HCT116 (cell line): ENCODE measurements around the gene FREY1. TPM values are rescaled to one million over a fixed set of nuclear protein-coding genes. Genes with fewer than 3 reads are reported as not detected.

Experiments
- ATAC-seq: fragments of 200-7000 bp; cut with Tn5 transposase; 2 replicates; pipeline ENCODE4 v1.9.1; 2020; ENCODE audit warnings: mild to moderate bottlenecking, moderate library complexity
- BruUV-seq: library from RNA; stranded (reverse); fragments of 400-500 nt; replicated peaks from 2 replicates; lab custom pipeline; 2021; lab: Mats Ljungman, UMichigan
- CTCF ChIA-PET: fragments of 300-600 bp; sonication (Branson Sonifier 250); formaldehyde crosslinking; loops from one replicate; lab custom pipeline; 2021; ENCODE audit warnings: antibody characterized with exemption; lab: Charles Lee
- POLR2A ChIA-PET: fragments of 300-600, 350-600 bp; sonication (Branson Sonifier 250); formaldehyde crosslinking; loops from one replicate; lab custom pipeline; 2021; ENCODE audit warnings: antibody characterized with exemption; lab: Charles Lee
- RAD21 ChIA-PET, 2 experiments: fragments of 300-600 bp; sonication (Branson Sonifier 250); formaldehyde crosslinking; loops; one replicate each; lab custom pipeline; 2023; ENCODE audit warnings: low total read pairs in 2 of 2; ENCODE audit not compliant: uncharacterized antibody in 2 of 2, unreplicated experiment in 2 of 2, low non-redundant PET in 1 of 2; lab: Charles Lee
- DNase-seq: peaks from one replicate; pipeline ENCODE4 v3.0.0-alpha.2; 2010; ENCODE audit warnings: low read depth, low spot score
- H2AFZ ChIP-seq: fragments of 200-600 bp; shearing (Covaris generic), sonication (generic); 2 replicates; pipeline ENCODE4 v1.6.1; 2017; ENCODE audit warnings: low read depth, mixed run types, mixed read lengths, antibody characterized with exemption, low read length; ENCODE audit not compliant: poor library complexity, severe bottlenecking
- H3K27ac ChIP-seq: 2 replicates; pipeline ENCODE4 v1.5.1; 2012; ENCODE audit warnings: low read depth, low read length
- H3K27me3 ChIP-seq: fragments of 200-600 bp; sonication (generic); 2 replicates; pipeline ENCODE4 v1.6.1; 2016; ENCODE audit warnings: mixed run types, low read length, mixed read lengths; ENCODE audit not compliant: insufficient read depth
- H3K36me3 ChIP-seq, 2 experiments: fragments of 200-500 bp in 1 of 2; fragments of 200-600 bp in 1 of 2; sonication (Bioruptor generic) in 1 of 2; sonication (generic) in 1 of 2; 2 replicates each; pipeline versions ENCODE4 v1.5.1 to v1.6.1; 2014 to 2016; ENCODE audit warnings: low read length in 2 of 2, inconsistent platforms in 1 of 2, mixed read lengths in 1 of 2, mixed run types in 1 of 2; ENCODE audit not compliant: insufficient read depth in 2 of 2, control insufficient read depth in 1 of 2
- H3K4me1 ChIP-seq, 2 experiments: fragments of 200-600 bp in 1 of 2; sonication (generic) in 1 of 2; 2 replicates each; pipeline versions ENCODE4 v1.5.1 to v1.6.1; 2012 to 2017; ENCODE audit warnings: low read length in 2 of 2, inconsistent platforms in 1 of 2, mild to moderate bottlenecking in 1 of 2, mixed read lengths in 1 of 2, mixed run types in 1 of 2, moderate library complexity in 1 of 2; ENCODE audit not compliant: insufficient read depth in 2 of 2, control insufficient read depth in 1 of 2
- H3K4me2 ChIP-seq: fragments of 200-600 bp; sonication (generic); 2 replicates; pipeline ENCODE4 v1.6.1; 2017; ENCODE audit warnings: mixed run types, low read length, mixed read lengths
- H3K4me3 ChIP-seq, 2 experiments: fragments of 200-600 bp in 1 of 2; sonication (generic) in 1 of 2; replicated peaks in 1 of 2; 2 replicates each; pipeline ENCODE4 v1.5.1; 2011 to 2016; ENCODE audit warnings: low read length in 2 of 2, control low read depth in 1 of 2, low read depth in 1 of 2, mild to moderate bottlenecking in 1 of 2, mixed read lengths in 1 of 2, mixed run types in 1 of 2
- H3K79me2 ChIP-seq: fragments of 200-600 bp; sonication (generic); 2 replicates; pipeline ENCODE4 v1.6.1; 2017; ENCODE audit warnings: mild to moderate bottlenecking, mixed run types, low read length, moderate library complexity, mixed read lengths; ENCODE audit not compliant: insufficient read depth
- H3K9ac ChIP-seq: fragments of 200-600 bp; sonication (generic); 2 replicates; pipeline ENCODE4 v1.6.1; 2016; ENCODE audit warnings: low read length, mixed read lengths
- H3K9me2 ChIP-seq: fragments of 200-600 bp; sonication (generic), shearing (Covaris generic); 2 replicates; pipeline ENCODE4 v1.6.1; 2017; ENCODE audit warnings: mixed run types, mild to moderate bottlenecking, moderate library complexity; ENCODE audit not compliant: insufficient read depth
- H3K9me3 ChIP-seq, 2 experiments: fragments of 200-500 bp in 1 of 2; fragments of 200-600 bp in 1 of 2; sonication (Bioruptor generic) in 1 of 2; sonication (generic) in 1 of 2; 2 replicates each; pipeline ENCODE4 v1.6.1; 2014 to 2017; ENCODE audit warnings: low read length in 2 of 2, mixed read lengths in 2 of 2, inconsistent platforms in 1 of 2, low read depth in 1 of 2, mild to moderate bottlenecking in 1 of 2, mixed run types in 1 of 2, moderate library complexity in 1 of 2; ENCODE audit not compliant: control insufficient read depth in 1 of 2, insufficient read depth in 1 of 2
- H4K20me1 ChIP-seq: fragments of 200-600 bp; sonication (generic), shearing (Covaris generic); 2 replicates; pipeline ENCODE4 v1.6.1; 2017; ENCODE audit warnings: mixed run types, mild to moderate bottlenecking, moderate library complexity; ENCODE audit not compliant: insufficient read depth
- EZH2 ChIP-seq: fragments of 200-600 bp; sonication (generic); IDR thresholded peaks from 2 replicates; pipeline ENCODE4 v1.6.1; 2017; ENCODE audit warnings: antibody characterized with exemption, mixed run types
- EZH2phosphoT487 ChIP-seq: fragments of 200-600 bp; IDR thresholded peaks from 2 replicates; pipeline ENCODE4 v1.6.1; 2018; ENCODE audit warnings: antibody characterized with exemption, borderline replicate concordance
- POLR2AphosphoS5 ChIP-seq: IDR thresholded peaks from 2 replicates; pipeline ENCODE4 v1.6.1; 2011; ENCODE audit warnings: mild to moderate bottlenecking, low read depth, low read length, moderate library complexity
- RAD21 ChIP-seq: IDR thresholded peaks from 2 replicates; pipeline ENCODE4 v1.6.1; 2012; ENCODE audit warnings: low read depth, mild to moderate bottlenecking
- SP1 ChIP-seq: IDR thresholded peaks from 2 replicates; pipeline ENCODE4 v1.6.1; 2012; ENCODE audit warnings: low read depth
- intact Hi-C: fragments of 100-400 bp; cut with micrococcal nuclease; formaldehyde crosslinking; loops from 2 replicates; pipeline ENCODE4 v1.10.0; 2022
- total RNA-seq: library from RNA; stranded (reverse); gene quantifications from one replicate; pipeline ENCODE4 v1.2.1, GENCODE V29; 2021; ENCODE audit not compliant: unreplicated experiment
- TF ChIP-seq, protein P1 (sequence below), 3 experiments: fragments of 200-600 bp in 1 of 3; sonication (generic) in 1 of 3; IDR thresholded peaks in 2 of 3; conservative IDR thresholded peaks in 1 of 3; 2 replicates each; pipeline ENCODE4 v1.5.1; 2012 to 2017; ENCODE audit warnings: low read depth in 2 of 3, low read length in 2 of 3, antibody characterized with exemption in 1 of 3, borderline replicate concordance in 1 of 3, control low read depth in 1 of 3, mild to moderate bottlenecking in 1 of 3, mixed read lengths in 1 of 3, mixed run types in 1 of 3, moderate library complexity in 1 of 3; ENCODE audit not compliant: insufficient read depth in 1 of 3

FREY1 gene
- total RNA-seq, 1 experiment from 2014 or later, result 0.96 TPM

DNA sequence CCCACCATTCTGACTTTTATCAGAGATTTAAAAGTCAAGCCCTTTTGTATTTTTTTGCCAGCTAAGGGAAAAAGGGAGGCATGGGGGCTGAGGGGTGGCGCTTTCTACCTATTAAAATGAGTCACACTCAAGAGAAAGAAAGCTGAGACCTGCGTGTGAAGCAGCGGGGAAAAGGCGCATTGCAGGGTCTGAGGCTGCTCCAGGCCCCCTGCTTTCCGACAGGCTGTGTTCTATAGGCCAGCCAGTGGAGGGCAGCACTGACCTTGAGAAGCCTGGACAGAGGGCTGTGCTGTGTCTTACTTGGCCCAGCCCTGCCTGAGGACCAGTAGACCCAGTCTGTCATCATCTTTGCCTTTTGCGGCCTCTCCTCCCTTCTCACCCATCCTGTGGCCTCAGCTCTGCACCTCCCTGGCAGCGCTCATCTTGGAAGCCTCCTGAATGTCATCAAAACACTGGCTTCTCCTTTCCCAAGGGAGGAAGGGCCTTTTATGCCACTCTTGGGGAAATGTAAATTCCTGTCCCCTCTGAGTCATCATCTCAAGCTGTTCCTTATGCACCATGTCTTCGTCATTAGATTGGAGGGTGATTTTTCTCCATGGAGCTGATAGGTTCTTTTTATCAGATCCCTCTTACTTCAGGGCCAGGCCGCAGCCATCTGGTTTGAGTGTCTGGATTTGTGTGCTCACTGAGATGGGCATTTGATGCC is 34.3 kb downstream of the FREY1 start:
- DNase-seq (peak; percentile 41), ATAC-seq (peak; percentile 99)
- H3K9me2 ChIP-seq, result no peaks in the 10 kb centered on the region
- H3K4me2 ChIP-seq, result no peak overlapping the region
- no peaks in the 10 kb centered on the region for H3K9me3 ChIP-seq
- no peaks in the 10 kb centered on the region for H4K20me1 ChIP-seq
- ChIA-PET CTCF (interaction anchor here (0.8 to 2.1 kb wide), 11 partner anchors 15 to 442 kb away, joined by 3 to 29 read pairs (median 4); no protein-coding TSS in a partner anchor), RAD21 (interaction anchor here in 1 of 2 experiments (1.0 kb wide), 1 partner anchor 134 kb away, joined by 3 read pairs; no protein-coding TSS in a partner anchor), POLR2A (interaction anchor here (1.2 kb wide), 1 partner anchor 15 kb away, joined by 3 read pairs; no protein-coding TSS in a partner anchor)
- BruUV-seq, result no TSS peak
- H3K36me3 ChIP-seq, result peaks cover 9 to 22% of the 10 kb centered on the region in 2 experiments; a peak in 2 of 4 replicates
- H3K4me3 ChIP-seq, result no peak overlapping the region
- H2AFZ ChIP-seq, result no peak overlapping the region
- H3K27ac ChIP-seq, result no peak overlapping the region
- no peak overlapping the region for H3K9ac ChIP-seq
- H3K4me1 ChIP-seq, result peaks cover 0 to 4% of the 10 kb centered on the region in 2 experiments; a peak in 1 of 4 replicates
- intact Hi-C loops, result loop anchor here (1.0 to 2.0 kb wide), 2 partner anchors 133 to 442 kb away; no protein-coding TSS in a partner anchor
- H3K79me2 ChIP-seq, result no peaks in the 10 kb centered on the region
- TF ChIP-seq SP1 (no peak), RAD21 (peak; percentile 84)
- TF ChIP-seq, protein P1, sequence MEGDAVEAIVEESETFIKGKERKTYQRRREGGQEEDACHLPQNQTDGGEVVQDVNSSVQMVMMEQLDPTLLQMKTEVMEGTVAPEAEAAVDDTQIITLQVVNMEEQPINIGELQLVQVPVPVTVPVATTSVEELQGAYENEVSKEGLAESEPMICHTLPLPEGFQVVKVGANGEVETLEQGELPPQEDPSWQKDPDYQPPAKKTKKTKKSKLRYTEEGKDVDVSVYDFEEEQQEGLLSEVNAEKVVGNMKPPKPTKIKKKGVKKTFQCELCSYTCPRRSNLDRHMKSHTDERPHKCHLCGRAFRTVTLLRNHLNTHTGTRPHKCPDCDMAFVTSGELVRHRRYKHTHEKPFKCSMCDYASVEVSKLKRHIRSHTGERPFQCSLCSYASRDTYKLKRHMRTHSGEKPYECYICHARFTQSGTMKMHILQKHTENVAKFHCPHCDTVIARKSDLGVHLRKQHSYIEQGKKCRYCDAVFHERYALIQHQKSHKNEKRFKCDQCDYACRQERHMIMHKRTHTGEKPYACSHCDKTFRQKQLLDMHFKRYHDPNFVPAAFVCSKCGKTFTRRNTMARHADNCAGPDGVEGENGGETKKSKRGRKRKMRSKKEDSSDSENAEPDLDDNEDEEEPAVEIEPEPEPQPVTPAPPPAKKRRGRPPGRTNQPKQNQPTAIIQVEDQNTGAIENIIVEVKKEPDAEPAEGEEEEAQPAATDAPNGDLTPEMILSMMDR (IDR thresholded peaks at IDR 0.05 in 2 of 3, conservative IDR thresholded peaks at IDR 0.05 in 1 of 3; ENCODE audit: borderline replicate concordance in 1 of 3, insufficient read depth in 1 of 3, low read depth in 2 of 3, low read length in 2 of 3), result peak; percentile 53 to 87 (median 77); a peak in 5 of 6 replicates
- TF ChIP-seq, all 23 proteins: peak for 2
- H3K27me3 ChIP-seq, result no peaks in the 10 kb centered on the region

DNA sequence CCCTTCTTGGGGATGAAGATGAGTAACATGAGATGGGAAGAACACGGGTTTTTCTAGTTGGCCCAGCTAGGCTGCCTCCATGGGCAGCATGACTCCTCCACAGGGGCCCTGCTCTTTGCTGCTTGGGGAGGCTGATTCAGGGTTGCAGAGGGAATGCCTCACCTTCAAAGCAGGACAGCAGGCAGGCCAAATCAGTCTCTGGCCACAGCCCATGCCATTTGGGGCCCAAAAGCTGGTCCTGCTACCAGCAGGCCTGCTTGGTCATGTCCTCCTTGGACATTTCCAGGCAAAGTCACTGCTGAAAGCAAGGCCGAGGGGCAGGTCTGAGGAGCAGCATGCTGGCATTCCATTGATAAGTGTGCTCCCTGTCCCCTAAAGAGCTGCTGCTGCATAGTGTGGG is 35.4 kb downstream of the FREY1 start:
- no peak overlapping the region for H3K4me2 ChIP-seq
- POLR2A ChIA-PET, result no interaction called here
- no TSS peak for BruUV-seq
- H3K4me3 ChIP-seq, result no peak overlapping the region
- RAD21 ChIA-PET, result no interaction called here
- no peaks in the 10 kb centered on the region for H3K27me3 ChIP-seq
- ATAC-seq (no peak), DNase-seq (no peak)
- H3K9me2 ChIP-seq, result no peaks in the 10 kb centered on the region
- H3K9me3 ChIP-seq, result no peaks in the 10 kb centered on the region
- CTCF ChIA-PET, result interaction anchor here (0.8 to 2.1 kb wide), 6 partner anchors 21 to 372 kb away, joined by 3 to 6 read pairs (median 4); no protein-coding TSS in a partner anchor
- TF ChIP-seq EZH2phosphoT487, result no peak
- no peak for TF ChIP-seq RAD21
- TF ChIP-seq EZH2, result no peak
- no peak for TF ChIP-seq POLR2AphosphoS5
- TF ChIP-seq, protein P1 (IDR thresholded peaks at IDR 0.05 in 2 of 3, conservative IDR thresholded peaks at IDR 0.05 in 1 of 3; ENCODE audit: borderline replicate concordance in 1 of 3, insufficient read depth in 1 of 3, low read depth in 2 of 3, low read length in 2 of 3), result no peak
- H3K9ac ChIP-seq, result no peak overlapping the region
- H3K27ac ChIP-seq, result no peak overlapping the region
- H3K36me3 ChIP-seq, result peaks cover 9 to 23% of the 10 kb centered on the region in 2 experiments; a peak in 2 of 4 replicates
- H3K79me2 ChIP-seq, result no peaks in the 10 kb centered on the region
- no peaks in the 10 kb centered on the region for H4K20me1 ChIP-seq
- H3K4me1 ChIP-seq, result peaks cover 0 to 4% of the 10 kb centered on the region in 2 experiments; a peak in 1 of 4 replicates
- intact Hi-C loops, result loop anchor here (1.0 to 2.0 kb wide), 2 partner anchors 135 to 443 kb away; no protein-coding TSS in a partner anchor
- no peak overlapping the region for H2AFZ ChIP-seq
